Adrenal gland (tissue), 19 donors: Measurements from ENCODE around the gene ZWILCH. TPM values are rescaled to one million over a fixed set of nuclear protein-coding genes. Genes with fewer than 3 reads are reported as not detected.
"Not testable (repeated sequence)": the region's sequence is repeated elsewhere in the genome, so short reads cannot be mapped to it uniquely, and the experiment has no call there.

ENCODE experiments used
- DNase-seq, 7 donors: peaks; one replicate each; pipeline ENCODE4 v3.0.0-alpha.2; 2019 to 2020
- H3K27ac ChIP-seq, 5 donors: fragments of 200-600 bp; sonication (generic) in 4 of 5; 1 replicate in 3 of 5; 2 replicates in 2 of 5; pipeline versions ENCODE4 v1.5.1 to v1.8.0; 2016 to 2020; ENCODE audit warnings: mild to moderate bottlenecking in 1 of 5
- H3K27me3 ChIP-seq: fragments of 200-600 bp; 2 replicates; pipeline ENCODE4 v1.8.0; 2021
- H3K36me3 ChIP-seq, 2 donors: fragments of 200-600 bp; replicated peaks in 1 of 2; 1 replicate in 1 of 2; 2 replicates in 1 of 2; pipeline versions ENCODE4 v1.5.1 to v1.8.0; 2018 to 2022
- H3K4me1 ChIP-seq, 2 donors: fragments of 200-600 bp; replicated peaks in 1 of 2; 1 replicate in 1 of 2; 2 replicates in 1 of 2; pipeline versions ENCODE4 v1.5.1 to v1.8.0; 2018 to 2021
- H3K4me3 ChIP-seq, 4 donors: fragments of 200-600 bp; sonication (generic) in 3 of 4; one replicate each; pipeline ENCODE4 v1.5.1; 2016 to 2018
- H3K9me3 ChIP-seq, 3 donors: fragments of 200-600 bp; sonication (generic) in 1 of 3; replicated peaks in 1 of 3; 1 replicate in 2 of 3; 2 replicates in 1 of 3; pipeline versions ENCODE4 v1.5.1 to v1.8.0; 2016 to 2021
- POLR2A ChIP-seq, 2 donors: fragments of 450-650 bp; IDR thresholded peaks; one replicate each; pipeline ENCODE4 v1.6.1; 2017; ENCODE audit warnings: antibody characterized with exemption in 2 of 2, mild to moderate bottlenecking in 2 of 2, moderate library complexity in 1 of 2
- WGBS, 4 donors: extraction: QIAGEN DNeasy Blood & Tissue Kit in 2 of 4; methylation state at CpG; one replicate each; pipeline versions ENCODE4 v1.1.5 to v1.1.7; 2013 to 2017; 5-methylcytosine and 5-hydroxymethylcytosine counted together
- intact Hi-C, 2 donors: fragments of 100-400 bp; cut with DNase I; formaldehyde crosslinking; loops; one replicate each; pipeline versions ENCODE4 v1.14.1 to v1.15.0; 2022 to 2023
- long read RNA-seq, 10 donors: library from polyadenylated mRNA in 3 of 10; unstranded in 2 of 10; stranded (forward) in 1 of 10; transcript quantifications; one replicate each; pipeline ENCODE4 v2.0.0 and lab custom pipeline, GENCODE V29; 2021 to 2026
- polyA plus RNA-seq, 3 donors: library from polyadenylated mRNA; stranded (reverse); fragments of 200-250 nt in 2 of 3; fragments of 350-450 nt in 1 of 3; fragmentation: Illumina TruSeq in 1 of 3; extraction: RNeasy Lipid Tissue Mini Kit (QIAGEN cat#74804) in 1 of 3; gene quantifications; one replicate each; pipeline ENCODE4 v1.2.3, GENCODE V29; 2013 to 2014
- total RNA-seq, 9 donors: library from RNA; depleted of rRNA in 4 of 9; stranded (reverse); fragments of >200 nt in 4 of 9; fragments of 120-200 nt in 1 of 9; fragmentation: NEBNext Ultra II Directional in 1 of 9; extraction: Animal tissue kit (Norgen Biotek cat#: 25700) in 1 of 9; gene quantifications; one replicate each; pipeline versions ENCODE4 v1.1.0 to v1.2.4, GENCODE V29; 2013 to 2023
- TF ChIP-seq, protein P1 (sequence below), 6 experiments: fragments of 450-650 bp in 4 of 6; fragments of 200-600 bp in 2 of 6; sonication (generic) in 1 of 6; IDR thresholded peaks; 1 replicate in 5 of 6; 2 replicates in 1 of 6; pipeline versions ENCODE4 v1.5.1 to v1.8.0; 2016 to 2021; ENCODE audit warnings: antibody characterized with exemption in 6 of 6, mild to moderate bottlenecking in 2 of 6, moderate library complexity in 1 of 6
- donor health status: healthy with polysubstance abuse.
- donor health status: Bipolar disorder and iron deficiency.
- donor health status: DM: yes; HTN: yes; CAD: no.
- donor health status: DM: no; HTN: no; CAD: no.
- donor health status: DM: no; HTN: no; CAD: no.
- donor health status: DM: yes; HTN: yes; CAD: no.

The ZWILCH gene
- total RNA-seq, result 10 to 100 TPM in 1 of 9 donors, 1 to 10 TPM in 8; 1.1 to 11.4 (median 3.9) TPM
- polyA plus RNA-seq, result 1 to 10 TPM; 2.5 to 5.4 (median 2.7) TPM
- long read RNA-seq, donor 1, partial matches to known transcripts, result 0 of 2 reads
- long read RNA-seq, donor 1, other reads (novel, unspliced or antisense), result 0 of 2 reads
- long read RNA-seq, donor 2, result 0 reads
- long read RNA-seq, donor 3, result 0 reads
- long read RNA-seq, donor 4, partial matches to known transcripts, result 0 of 3 reads
- long read RNA-seq, donor 4, other reads (novel, unspliced or antisense), result 0 of 3 reads
- long read RNA-seq, donor 5, transcript ZWILCH-201 (19 exons, 3,960 nt), result major isoform, 9 of 10 reads
- long read RNA-seq, donor 5, partial matches to known transcripts, result 0 of 10 reads
- long read RNA-seq, donor 5, other reads (novel, unspliced or antisense), result 1 of 10 reads
- long read RNA-seq, donor 6, partial matches to known transcripts, result 1 of 1 reads
- long read RNA-seq, donor 6, other reads (novel, unspliced or antisense), result 0 of 1 reads
- long read RNA-seq, donor 7, result 0 reads
- long read RNA-seq, donor 8, result 0 reads
- long read RNA-seq, donor 9, partial matches to known transcripts, result 0 of 2 reads
- long read RNA-seq, donor 9, other reads (novel, unspliced or antisense), result 0 of 2 reads
- long read RNA-seq, donor 10, result 0 reads

DNA sequence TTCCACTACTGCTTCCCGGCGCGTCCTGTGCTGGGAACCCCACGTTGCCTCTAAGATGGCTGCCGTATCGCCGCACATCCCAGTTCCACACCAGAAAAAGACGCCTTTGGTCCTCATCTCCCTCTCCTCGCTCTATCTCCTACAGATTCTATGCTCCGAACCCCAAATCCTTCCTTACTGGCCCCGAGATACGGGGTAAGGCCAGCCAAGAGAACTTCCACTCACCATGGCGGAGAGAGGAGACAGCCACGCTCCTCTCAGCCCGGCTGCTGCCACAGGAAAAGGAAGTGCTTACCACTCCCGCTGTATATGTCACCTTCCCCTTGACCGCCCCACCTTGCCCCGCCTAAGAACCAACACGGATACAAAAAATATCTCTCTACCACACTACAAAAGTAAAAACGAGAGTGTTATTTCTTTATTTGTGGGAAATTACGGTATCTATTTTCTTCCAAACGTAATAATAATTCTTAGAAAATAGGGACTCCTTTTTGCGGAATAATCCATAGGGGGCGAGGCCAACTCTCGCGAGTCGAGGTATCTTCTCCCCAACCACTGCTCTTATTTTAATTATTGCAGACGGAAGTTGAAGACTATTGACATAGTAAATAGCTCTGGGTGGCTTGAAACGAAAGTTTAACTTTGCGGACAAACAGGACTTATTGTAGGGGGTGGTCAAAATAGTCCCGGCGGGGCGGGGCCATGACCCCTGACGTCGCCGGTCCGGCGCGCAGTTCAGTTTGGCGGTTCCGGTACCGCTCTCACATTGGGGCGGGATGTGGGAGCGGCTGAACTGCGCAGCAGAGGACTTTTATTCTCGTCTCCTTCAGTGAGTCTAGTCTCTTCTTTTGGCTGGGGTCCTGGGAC is at the start of gene ZWILCH, which contains the start of gene RPL4:
Gene ZWILCH, plus strand, starts transcription at position 764 of the 867 bp plus-strand sequence. Its CDS starts 13 bp downstream, at position 777.
Gene RPL4, minus strand, starts transcription at position 293 of the 867 bp plus-strand sequence. Its CDS starts 65 bp downstream, at position 228.
- TF ChIP-seq, protein P1, sequence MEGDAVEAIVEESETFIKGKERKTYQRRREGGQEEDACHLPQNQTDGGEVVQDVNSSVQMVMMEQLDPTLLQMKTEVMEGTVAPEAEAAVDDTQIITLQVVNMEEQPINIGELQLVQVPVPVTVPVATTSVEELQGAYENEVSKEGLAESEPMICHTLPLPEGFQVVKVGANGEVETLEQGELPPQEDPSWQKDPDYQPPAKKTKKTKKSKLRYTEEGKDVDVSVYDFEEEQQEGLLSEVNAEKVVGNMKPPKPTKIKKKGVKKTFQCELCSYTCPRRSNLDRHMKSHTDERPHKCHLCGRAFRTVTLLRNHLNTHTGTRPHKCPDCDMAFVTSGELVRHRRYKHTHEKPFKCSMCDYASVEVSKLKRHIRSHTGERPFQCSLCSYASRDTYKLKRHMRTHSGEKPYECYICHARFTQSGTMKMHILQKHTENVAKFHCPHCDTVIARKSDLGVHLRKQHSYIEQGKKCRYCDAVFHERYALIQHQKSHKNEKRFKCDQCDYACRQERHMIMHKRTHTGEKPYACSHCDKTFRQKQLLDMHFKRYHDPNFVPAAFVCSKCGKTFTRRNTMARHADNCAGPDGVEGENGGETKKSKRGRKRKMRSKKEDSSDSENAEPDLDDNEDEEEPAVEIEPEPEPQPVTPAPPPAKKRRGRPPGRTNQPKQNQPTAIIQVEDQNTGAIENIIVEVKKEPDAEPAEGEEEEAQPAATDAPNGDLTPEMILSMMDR (IDR thresholded peaks at IDR 0.05), result peak in 5 of 6 experiments; percentile 10 to 33 (median 13)
- peak; percentile 89 for TF ChIP-seq POLR2A (IDR thresholded peaks at IDR 0.05)
- DNase-seq, result peak; percentile 73 to 87 (median 77)

DNA sequence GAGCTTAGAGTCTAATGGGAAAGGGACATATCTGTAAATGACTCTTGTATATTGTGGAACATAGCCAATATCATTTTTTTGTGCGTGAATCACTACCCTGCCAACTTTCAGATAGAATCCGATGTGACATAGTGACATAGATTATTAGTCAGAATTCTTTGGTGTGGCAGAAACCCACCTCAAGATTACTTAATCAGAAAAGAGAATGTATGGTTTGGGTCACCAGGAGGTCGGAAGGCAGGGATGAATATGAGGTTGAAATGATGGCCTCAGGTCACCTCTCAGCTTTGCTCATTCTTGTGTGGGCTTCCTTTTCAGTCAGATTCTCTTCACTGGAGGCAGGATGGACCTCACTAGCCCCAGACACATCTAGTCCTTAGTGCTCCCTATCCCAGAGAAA is 48.9 kb upstream of the ZWILCH start:
- H3K4me3 ChIP-seq, result no peak overlapping the region
- no peaks in the 10 kb centered on the region for H3K9me3 ChIP-seq
- H3K27me3 ChIP-seq, result no peaks in the 10 kb centered on the region
- no peak overlapping the region for H3K27ac ChIP-seq
- TF ChIP-seq, protein P1 (IDR thresholded peaks at IDR 0.05), result no peak
- TF ChIP-seq POLR2A (IDR thresholded peaks at IDR 0.05), result no peak
- no peak for DNase-seq
- WGBS, 4 donors, result 61 to 71% (median 63%) methylated on average over 3 of the region's 3 CpGs
- H3K4me1 ChIP-seq, result peaks cover 4 to 15% of the 10 kb centered on the region in 2 donors
- intact Hi-C loops, result no loop called here
- no peaks in the 10 kb centered on the region for H3K36me3 ChIP-seq

More for the DNA sequence above, at the start of gene ZWILCH, which contains the start of gene RPL4:
- intact Hi-C loops, result no loop called here
- H3K27ac ChIP-seq, result peak within 1 kb of the TSS; percentile 87 to 96 (median 92)
- peak within 1 kb of the TSS; percentile 80 to 91 (median 90) for H3K4me3 ChIP-seq
- H3K27me3 ChIP-seq, result no peaks in the 10 kb centered on the region
- 0 to 1% (median 0%) methylated on average over 45 to 46 of the region's 46 CpGs for WGBS, 4 donors
- H3K9me3 ChIP-seq, result no peaks in the 10 kb centered on the region
- H3K4me1 ChIP-seq, result peaks cover 14 to 28% of the 10 kb centered on the region in 2 donors
- H3K36me3 ChIP-seq, result peaks cover 0 to 34% of the 10 kb centered on the region in 2 donors

DNA sequence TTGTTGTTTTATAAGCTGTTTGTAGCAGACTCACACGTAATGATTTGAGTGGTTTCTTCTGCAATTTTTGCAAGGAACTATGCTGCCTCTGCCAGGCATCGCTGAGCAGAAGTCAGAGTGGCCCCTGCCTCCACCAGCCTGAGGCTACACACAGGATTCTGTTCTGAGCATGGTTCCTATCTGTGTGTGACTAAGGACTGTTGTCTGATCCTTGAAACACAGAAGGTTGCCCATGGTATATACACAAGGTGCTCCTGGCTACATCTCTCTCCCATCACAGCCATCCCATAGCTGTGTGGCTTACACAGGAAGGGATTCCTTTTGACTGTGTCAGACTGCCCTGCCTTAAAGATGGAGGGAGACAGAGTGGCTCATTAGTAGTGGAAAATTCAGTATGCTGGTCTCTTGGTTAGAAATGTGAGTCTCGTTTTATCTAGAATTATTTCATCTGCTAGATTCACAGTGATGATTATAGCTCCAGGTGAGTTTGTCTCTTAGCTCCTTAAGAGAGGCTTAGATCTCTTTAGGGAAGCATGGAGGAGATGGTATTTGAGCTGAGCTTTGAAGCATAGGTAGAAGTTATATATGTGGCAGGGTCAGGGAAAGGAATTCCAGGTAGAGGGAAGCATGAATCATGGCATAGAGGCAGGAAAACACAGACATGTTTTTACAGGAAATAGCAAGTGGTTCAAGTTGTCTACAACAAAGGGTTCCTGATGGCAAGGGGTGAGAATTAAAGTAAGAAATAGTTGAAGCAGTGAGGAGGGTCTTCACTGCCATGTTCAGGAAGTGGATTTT is 45.1 kb upstream of the ZWILCH start:
- H3K4me3 ChIP-seq, result no peak overlapping the region
- DNase-seq, result no peak
- H3K27me3 ChIP-seq, result no peaks in the 10 kb centered on the region
- WGBS, 4 donors, result 83 to 89% (median 84%) methylated on average over 3 of the region's 3 CpGs
- TF ChIP-seq, protein P1 (IDR thresholded peaks at IDR 0.05), result no peak
- TF ChIP-seq POLR2A (IDR thresholded peaks at IDR 0.05), result no peak
- no peaks in the 10 kb centered on the region for H3K36me3 ChIP-seq
- H3K9me3 ChIP-seq, result no peaks in the 10 kb centered on the region
- H3K27ac ChIP-seq, result no peak overlapping the region
- no peaks in the 10 kb centered on the region for H3K4me1 ChIP-seq
- intact Hi-C loops, result no loop called here

DNA sequence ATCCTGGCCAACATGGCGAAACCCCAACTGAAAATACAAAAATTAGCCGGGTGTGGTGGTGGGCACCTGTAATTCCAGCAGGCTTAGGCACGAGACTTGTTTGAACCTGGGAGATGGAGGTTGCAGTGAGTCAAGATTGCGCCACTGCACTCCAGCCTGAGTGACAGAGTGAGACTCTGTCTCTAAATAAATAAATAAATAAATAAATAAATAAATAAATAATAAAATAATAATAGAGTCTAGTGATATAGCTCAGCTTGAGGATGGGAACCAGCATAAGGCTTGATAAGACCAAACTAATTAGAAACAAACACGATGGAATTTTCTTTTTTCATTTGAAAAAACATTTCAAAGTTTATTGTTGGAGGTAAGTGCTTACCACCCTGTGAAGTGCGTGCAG is 43.8 kb upstream of the ZWILCH start:
- DNase-seq, intact Hi-C loops, H3K27ac ChIP-seq, H3K4me3 ChIP-seq, H3K27me3 ChIP-seq, H3K36me3 ChIP-seq, H3K4me1 ChIP-seq, H3K9me3 ChIP-seq: not testable (repeated sequence)
- 94 to 98% (median 96%) methylated on average over 6 of the region's 6 CpGs for WGBS, 4 donors
